Activated naive CD4-positive, alpha-beta T cell treated with Interleukin-2 at 50 U/mL for 16 hours (primary cell): ENCODE measurements around the gene APMAP.

ENCODE experiments used
- DNase-seq: peaks from one replicate; pipeline ENCODE4 v3.0.0-alpha.2; 2020

Gene APMAP

DNA sequence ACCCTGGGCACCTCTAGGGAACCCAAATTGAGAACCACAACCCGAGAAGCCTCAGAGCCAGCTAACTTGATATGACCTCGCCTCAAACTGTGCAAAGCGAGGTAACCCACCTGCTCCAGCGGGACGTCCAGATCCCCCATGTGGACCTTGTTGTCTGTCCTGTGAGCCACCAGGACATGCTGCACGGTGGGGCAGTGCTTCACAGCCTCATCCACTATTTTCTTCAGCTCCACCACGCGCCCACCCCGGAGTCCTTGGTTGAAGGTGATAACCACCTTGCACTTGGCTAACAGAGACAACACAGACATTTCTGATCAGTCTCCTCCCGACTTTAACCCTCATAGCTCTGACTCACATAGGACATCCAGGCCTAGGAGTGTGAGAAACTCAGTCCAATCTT is 30.8 kb upstream of the APMAP start:
- no peak for DNase-seq

- DNase-seq, result no peak
Observed at GRCh38 chr20:25022680-25023079, 30.1 kb upstream of the APMAP start.

DNA sequence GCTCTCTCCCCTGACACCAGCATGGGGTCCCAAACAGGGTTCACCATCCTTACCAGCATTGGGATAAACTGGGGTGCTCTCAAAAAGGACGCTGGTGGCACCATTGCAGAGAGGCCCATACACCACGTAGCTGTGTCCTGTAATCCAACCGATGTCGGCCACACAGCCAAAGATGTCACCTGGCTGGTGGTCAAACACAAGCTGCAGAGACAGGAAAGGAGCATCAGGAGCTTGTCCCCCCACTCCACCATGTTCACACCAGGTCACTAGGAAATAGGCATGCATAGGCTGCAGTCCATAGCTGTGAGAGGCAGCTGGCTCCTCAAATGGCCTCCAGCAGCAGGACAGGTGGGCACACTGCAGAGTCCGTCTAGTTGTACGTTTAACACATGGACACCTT is 28.8 kb upstream of the APMAP start:
- DNase-seq, result no peak

GRCh38 chr20:25020901-25021301 is 28.4 kb upstream of the APMAP start:
- no peak for DNase-seq

GRCh38 chr20:25020345-25020744 is 27.8 kb upstream of the APMAP start:
- DNase-seq, result no peak

DNA sequence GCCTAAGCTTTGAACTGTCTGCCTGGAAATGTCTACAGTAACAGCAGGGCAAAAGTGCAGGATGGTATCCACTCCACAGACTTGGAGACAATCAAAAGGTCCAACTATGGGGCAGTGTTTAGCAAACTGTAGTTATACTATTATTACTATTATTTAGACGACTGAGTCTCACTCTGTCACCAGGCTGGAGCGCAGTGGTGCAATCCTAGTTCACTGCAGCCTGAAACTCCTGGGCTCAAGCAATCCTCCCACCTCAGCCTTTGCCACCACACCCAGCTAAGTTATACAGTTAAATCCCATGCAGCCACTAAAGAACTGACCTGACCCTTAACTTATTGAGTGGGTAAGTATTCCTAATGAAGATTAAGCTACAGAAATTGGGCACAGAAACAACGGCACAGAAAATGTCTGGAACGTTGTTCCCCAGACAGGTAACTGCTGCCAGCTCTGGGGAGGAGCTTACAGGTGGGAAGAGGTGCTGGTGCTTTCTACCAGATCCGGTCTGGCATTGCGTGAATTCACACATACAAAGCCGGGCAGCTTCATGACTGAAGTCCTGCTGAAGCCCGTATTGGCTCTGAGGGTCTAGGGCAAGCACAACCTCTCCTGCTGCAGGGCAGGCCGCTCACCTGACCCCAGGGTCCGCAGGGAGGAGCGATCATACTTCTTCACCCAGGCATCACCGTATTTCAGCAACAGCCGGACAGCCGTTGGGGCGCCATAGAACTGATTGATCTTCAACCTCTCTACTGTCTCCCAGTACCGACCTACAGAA is 27.0 kb upstream of the APMAP start:
- no peak for DNase-seq

DNA sequence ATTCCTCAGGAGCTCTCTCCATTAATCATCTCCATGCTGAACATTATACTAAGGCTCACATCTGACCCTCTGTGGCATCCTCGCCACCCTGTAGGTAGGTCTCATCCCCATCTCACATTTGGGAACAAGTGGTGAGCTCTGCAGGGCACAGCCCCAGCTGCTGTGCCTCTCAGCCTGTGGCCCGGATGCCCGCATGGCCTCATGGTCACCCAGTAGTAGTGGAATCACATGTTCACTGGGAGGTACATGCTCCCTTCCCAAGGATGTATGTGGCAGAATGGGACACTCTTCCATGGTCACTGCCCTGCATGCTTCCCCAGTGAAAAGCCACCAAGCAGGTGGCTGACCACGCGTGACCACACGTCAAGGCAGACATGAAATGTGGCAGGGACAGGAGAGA is 26.3 kb upstream of the APMAP start:
- no peak for DNase-seq

DNA sequence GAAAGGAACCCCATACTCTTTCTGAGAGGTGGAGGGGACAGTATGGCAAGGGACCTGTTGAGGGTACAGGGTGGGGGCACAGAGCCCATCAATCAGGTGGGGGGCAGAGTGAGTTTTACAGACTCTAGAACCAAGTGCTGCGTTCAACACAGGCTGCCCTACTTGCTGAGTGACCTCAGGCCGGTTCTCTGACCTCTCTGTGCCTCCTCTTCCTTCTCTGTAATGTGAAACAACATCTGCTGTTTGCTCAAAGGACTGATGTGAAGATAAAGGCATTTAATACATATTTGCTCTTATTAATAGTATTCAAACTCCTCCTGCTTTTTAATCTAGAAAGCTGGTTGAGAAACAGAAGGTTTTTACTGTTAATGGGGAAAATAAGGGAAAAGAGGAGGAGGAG is 25.9 kb upstream of the APMAP start:
- no peak for DNase-seq

GRCh38 chr20:25017257-25017803 is 24.8 kb upstream of the APMAP start:
- DNase-seq, result no peak

DNA sequence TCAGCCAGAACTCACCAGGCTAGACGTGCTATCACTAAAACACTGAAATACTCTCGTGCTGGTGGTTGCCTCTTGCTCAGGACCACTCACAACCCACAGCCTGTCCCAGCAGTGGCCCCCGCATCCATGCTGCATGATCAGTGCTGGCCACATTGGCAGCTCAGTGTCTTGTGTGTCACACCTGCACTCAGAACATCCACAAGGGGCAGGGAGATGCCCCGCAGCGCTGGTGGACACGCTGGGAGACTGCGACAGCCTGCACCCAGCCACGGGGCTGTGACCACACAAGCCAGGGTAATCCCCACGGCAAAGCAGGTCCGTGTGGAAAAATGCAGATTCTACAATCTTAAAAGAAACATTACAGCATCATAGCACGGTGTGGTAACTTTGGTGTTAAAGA is 23.9 kb upstream of the APMAP start:
- DNase-seq, result no peak

DNA sequence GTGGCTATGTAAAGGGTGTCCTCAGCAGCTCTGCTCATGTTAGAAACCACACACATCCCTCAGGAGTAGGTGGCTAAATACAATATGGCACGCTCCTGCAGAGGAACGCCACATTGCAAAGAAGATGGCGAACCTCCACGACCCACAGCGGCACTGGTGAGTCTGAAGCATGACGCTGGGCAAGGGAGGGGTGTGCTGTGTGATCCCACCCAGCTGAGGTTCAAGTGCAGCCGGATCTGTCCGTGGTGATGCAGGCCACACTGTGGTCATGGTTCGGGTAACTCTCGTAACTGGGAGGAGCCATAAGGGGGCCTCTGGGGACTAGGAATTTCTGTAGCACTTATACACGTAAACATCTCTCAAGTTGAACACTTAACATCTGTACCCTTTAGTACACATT is 23.4 kb upstream of the APMAP start:
- DNase-seq, result no peak

DNA sequence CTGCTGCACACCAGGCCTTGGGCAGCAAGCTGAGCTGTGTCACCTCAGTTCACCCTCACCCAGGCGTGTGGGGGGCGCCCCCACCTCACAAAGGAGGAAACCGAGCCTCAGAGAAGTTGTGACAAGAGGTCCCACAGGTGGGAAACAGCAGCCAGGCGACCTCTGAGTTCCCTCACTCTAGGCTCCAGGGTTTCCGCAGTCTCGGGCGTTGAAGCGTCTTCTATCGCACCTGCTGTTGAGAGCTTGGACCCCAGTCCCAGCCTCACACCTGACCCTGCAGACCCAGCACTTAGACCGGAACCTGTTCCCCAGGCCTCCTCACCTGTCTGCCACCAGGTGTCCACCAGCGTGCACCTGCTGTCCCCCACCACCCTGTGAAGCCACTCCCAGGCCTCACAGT is 22.3 kb upstream of the APMAP start:
- DNase-seq, result no peak

- no peak for DNase-seq
Observed at GRCh38 chr20:25013478-25014380, 21.2 kb upstream of the APMAP start.

DNA sequence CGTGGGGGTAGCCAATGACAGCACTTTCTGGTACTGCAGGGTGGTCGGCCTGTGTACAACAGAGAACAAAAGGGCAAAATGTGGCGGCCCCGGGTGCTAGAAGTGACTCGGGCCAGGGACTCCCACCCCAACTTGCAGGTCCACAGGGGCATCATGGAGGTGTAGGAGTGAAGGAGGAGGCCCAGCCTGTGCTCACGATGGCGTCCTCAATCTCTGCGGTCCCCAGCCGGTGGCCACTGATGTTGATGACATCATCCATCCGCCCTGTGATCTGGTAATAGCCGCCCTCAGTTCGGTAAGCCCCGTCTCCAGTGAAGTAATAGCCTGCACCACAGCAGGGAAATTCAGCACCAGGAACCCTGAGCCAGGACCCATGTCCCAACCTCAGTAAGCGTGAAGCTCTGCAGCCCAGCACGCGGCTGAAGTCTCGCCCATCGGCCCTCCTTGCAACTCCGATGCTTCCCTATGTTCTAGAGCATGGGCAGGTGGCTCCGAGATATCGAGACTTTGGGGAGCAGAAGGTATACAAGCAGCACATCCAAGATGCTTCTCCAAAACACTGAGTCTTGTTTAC is 20.2 kb upstream of the APMAP start:
- DNase-seq, result no peak

- no peak for DNase-seq
Observed at GRCh38 chr20:25011831-25012241, 19.3 kb upstream of the APMAP start.

GRCh38 chr20:25011261-25011660 is 18.7 kb upstream of the APMAP start:
- DNase-seq, result no peak

DNA sequence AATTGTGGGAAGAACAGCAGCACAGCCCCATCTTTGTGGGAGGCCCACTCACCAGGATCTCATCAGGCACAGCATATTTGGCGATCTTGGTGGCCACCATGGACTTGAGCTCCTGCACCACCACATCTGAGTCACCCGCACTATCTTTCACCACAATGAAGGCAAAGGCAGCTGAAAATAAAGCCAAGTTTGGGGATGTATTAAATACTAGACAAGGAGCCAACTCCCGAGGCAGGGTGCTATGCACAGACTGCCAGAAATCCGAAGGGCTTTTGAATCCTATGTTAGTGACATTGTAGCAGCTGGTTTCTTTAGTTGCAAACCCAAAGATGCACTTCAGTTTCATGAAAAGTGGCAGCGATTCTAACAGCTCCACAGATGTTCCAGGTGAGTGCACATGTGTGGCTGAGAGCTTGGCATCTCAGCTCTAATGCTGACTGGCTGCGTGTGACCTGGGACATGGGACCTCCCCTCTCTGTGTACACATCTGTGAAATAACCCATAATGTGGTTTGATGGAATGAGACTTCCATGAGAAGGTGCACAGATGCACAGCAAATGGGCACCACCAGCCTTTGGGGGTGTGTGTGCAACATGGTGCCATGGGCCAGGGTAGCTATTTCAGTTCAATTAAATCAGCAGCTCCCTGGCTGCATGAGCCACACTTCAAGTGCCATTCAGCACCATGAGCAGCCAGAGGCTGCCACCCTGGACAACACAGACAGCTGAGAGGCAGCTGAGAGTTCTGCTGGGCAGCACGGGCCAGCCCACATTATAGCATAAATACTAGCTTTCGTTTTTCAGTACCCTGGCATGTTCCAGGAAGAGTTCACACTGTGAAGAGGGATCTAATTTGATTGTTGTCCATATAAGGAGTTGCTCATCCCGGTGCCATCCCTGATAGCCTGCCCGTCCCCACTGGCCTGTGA is 16.9 kb upstream of the APMAP start:
- no peak for DNase-seq

- DNase-seq, result no peak
Observed at GRCh38 chr20:25008388-25009217, 16.1 kb upstream of the APMAP start.

GRCh38 chr20:25007491-25008305 is 15.1 kb upstream of the APMAP start:
- no peak for DNase-seq

- no peak for DNase-seq
Observed at GRCh38 chr20:25006431-25007167, 14.0 kb upstream of the APMAP start.
